Activated naive CD4-positive, alpha-beta T cell treated with anti-CD3 and anti-CD28 coated beads for 36 hours (primary cell): ENCODE measurements around the gene OR51I2. TPM values are rescaled to one million over a fixed set of nuclear protein-coding genes. Genes with fewer than 3 reads are reported as not detected.

Experiments
- CTCF ChIA-PET: fragments of 350-600 bp; sonication (Branson Sonifier 250); formaldehyde crosslinking; loops from one replicate; lab custom pipeline; 2021; ENCODE audit warnings: antibody characterized with exemption; lab: Charles Lee
- DNase-seq: peaks from one replicate; pipeline ENCODE4 v3.0.0-alpha.2; 2020
- H3K27ac Mint-ChIP-seq: one replicate; pipeline ENCODE4 v1.8.0; 2021; ENCODE audit warnings: mild to moderate bottlenecking, mixed read lengths
- H3K27me3 Mint-ChIP-seq: one replicate; pipeline ENCODE4 v1.8.0; 2021; ENCODE audit warnings: low read depth, mixed read lengths
- H3K36me3 Mint-ChIP-seq: one replicate; pipeline ENCODE4 v1.8.0; 2021; ENCODE audit warnings: low read depth, mixed read lengths
- H3K4me1 Mint-ChIP-seq: one replicate; pipeline ENCODE4 v1.8.0; 2021; ENCODE audit warnings: low read depth, mixed read lengths
- H3K4me3 Mint-ChIP-seq: one replicate; pipeline ENCODE4 v1.8.0; 2021; ENCODE audit warnings: mild to moderate bottlenecking, moderate library complexity, mixed read lengths
- H3K9me3 Mint-ChIP-seq: one replicate; pipeline ENCODE4 v1.8.0; 2021; ENCODE audit warnings: mixed read lengths
- intact Hi-C: fragments of 100-400 bp; cut with micrococcal nuclease; formaldehyde crosslinking; loops from one replicate; pipeline ENCODE4 v1.15.1; 2023
- total RNA-seq, 2 experiments: library from RNA; stranded (reverse); gene quantifications; one replicate each; pipeline ENCODE4 v1.2.3, GENCODE V29; 2021

Gene OR51I2
- total RNA-seq, 2 experiments from 2014 or later, result not detected

- CTCF ChIA-PET, result interaction anchor here (1.2 kb wide), 1 partner anchor 9 kb away, joined by 5 read pairs; no protein-coding TSS in a partner anchor
Observed at GRCh38 chr11:5486003-5486402, 36.9 kb downstream of the OR51I2 start.

GRCh38 chr11:5486421-5486820 is 37.3 kb downstream of the OR51I2 start:
- H3K4me1 Mint-ChIP-seq, result peaks cover 2% of the 10 kb centered on the region
- H3K27ac Mint-ChIP-seq, result no peak overlapping the region
- intact Hi-C loops, result no loop called here
- H3K27me3 Mint-ChIP-seq, result peaks cover 7% of the 10 kb centered on the region
- CTCF ChIA-PET, result interaction anchor here (1.2 kb wide), 1 partner anchor 9 kb away, joined by 5 read pairs; no protein-coding TSS in a partner anchor
- H3K4me3 Mint-ChIP-seq, result no peak overlapping the region
- no peaks in the 10 kb centered on the region for H3K36me3 Mint-ChIP-seq
- H3K9me3 Mint-ChIP-seq, result no peaks in the 10 kb centered on the region
- DNase-seq, result peak; percentile 10

More at GRCh38 chr11:5486003-5486402, 36.9 kb downstream of the OR51I2 start:
- no peak overlapping the region for H3K27ac Mint-ChIP-seq
- H3K4me3 Mint-ChIP-seq, result no peak overlapping the region
- peaks cover 4% of the 10 kb centered on the region for H3K27me3 Mint-ChIP-seq
- H3K4me1 Mint-ChIP-seq, result peaks cover 2% of the 10 kb centered on the region
- H3K36me3 Mint-ChIP-seq, result no peaks in the 10 kb centered on the region
- H3K9me3 Mint-ChIP-seq, result no peaks in the 10 kb centered on the region
- no peak for DNase-seq
- intact Hi-C loops, result no loop called here

- Mint-ChIP-seq H3K4me3 (no peak within 1 kb of the TSS), H3K27ac (no peak within 1 kb of the TSS), H3K9me3 (no peaks in the 10 kb centered on the region), H3K4me1 (peaks cover 2% of the 10 kb centered on the region), H3K27me3 (peaks cover 7% of the 10 kb centered on the region), H3K36me3 (no peaks in the 10 kb centered on the region)
- CTCF ChIA-PET, result no interaction called here
- intact Hi-C loops, result no loop called here
- no peak for DNase-seq
Observed at GRCh38 chr11:5488385-5488784, 39.3 kb downstream of the OR51I2 start, which contains the start of gene OR52D1. OR52D1 (plus strand) TSS chr11:5488685; CDS start chr11:5488707, 22 bp downstream.

GRCh38 chr11:5488798-5489399 is 39.8 kb downstream of the OR51I2 start:
- peaks cover 2% of the 10 kb centered on the region for H3K4me1 Mint-ChIP-seq
- intact Hi-C loops, result no loop called here
- no peak overlapping the region for H3K27ac Mint-ChIP-seq
- no peak overlapping the region for H3K4me3 Mint-ChIP-seq
- DNase-seq, result no peak
- no peaks in the 10 kb centered on the region for H3K9me3 Mint-ChIP-seq
- peaks cover 6% of the 10 kb centered on the region for H3K27me3 Mint-ChIP-seq
- no peaks in the 10 kb centered on the region for H3K36me3 Mint-ChIP-seq
- CTCF ChIA-PET, result no interaction called here

DNA sequence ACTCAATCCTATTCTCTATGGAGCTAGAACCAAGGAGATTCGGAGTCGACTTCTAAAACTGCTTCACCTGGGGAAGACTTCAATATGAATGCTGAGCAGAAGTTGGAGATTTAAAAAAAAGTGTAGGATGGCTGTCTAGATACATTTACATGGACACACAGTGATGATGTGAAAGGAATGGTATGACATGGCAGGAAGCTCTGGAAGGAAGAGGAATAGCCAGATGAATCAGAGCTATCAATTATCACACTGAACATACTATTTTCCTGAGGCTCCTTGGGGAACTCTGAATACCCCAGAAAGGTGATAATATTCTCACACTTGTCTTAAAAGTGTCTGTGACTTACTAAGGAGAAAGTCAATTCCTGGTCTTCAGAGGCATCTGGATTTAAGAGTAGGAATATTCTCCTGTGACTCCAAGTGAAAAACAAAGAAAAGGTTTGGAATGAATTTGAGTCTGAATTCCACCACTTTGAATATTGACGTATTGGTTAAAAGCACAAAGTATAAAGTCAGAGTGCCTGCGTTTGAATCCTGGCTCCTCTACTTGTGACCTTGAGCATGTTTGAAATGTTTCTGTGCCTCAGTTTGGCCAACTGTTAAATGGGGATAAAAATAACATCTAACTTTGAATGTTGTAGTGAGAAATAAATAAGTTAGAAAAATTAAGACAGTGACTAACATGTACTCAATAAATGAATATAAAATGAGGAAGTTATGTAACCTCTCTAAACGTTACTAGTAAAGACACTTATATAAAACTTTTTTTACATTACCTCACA is 40.6 kb downstream of the OR51I2 start:
- CTCF ChIA-PET, result no interaction called here
- Mint-ChIP-seq H3K36me3 (no peaks in the 10 kb centered on the region), H3K27ac (no peak overlapping the region), H3K4me3 (no peak overlapping the region), H3K4me1 (peaks cover 2% of the 10 kb centered on the region), H3K27me3 (peaks cover 5% of the 10 kb centered on the region), H3K9me3 (no peaks in the 10 kb centered on the region)
- DNase-seq, result no peak
- intact Hi-C loops, result no loop called here

- intact Hi-C loops, result no loop called here
- H3K27me3 Mint-ChIP-seq, result peaks cover 5% of the 10 kb centered on the region
- no peaks in the 10 kb centered on the region for H3K9me3 Mint-ChIP-seq
- no peaks in the 10 kb centered on the region for H3K36me3 Mint-ChIP-seq
- H3K4me3 Mint-ChIP-seq, result no peak overlapping the region
- DNase-seq, result no peak
- CTCF ChIA-PET, result no interaction called here
- H3K4me1 Mint-ChIP-seq, result no peaks in the 10 kb centered on the region
- H3K27ac Mint-ChIP-seq, result no peak overlapping the region
Observed at GRCh38 chr11:5499671-5500070, 50.5 kb downstream of the OR51I2 start.

DNA sequence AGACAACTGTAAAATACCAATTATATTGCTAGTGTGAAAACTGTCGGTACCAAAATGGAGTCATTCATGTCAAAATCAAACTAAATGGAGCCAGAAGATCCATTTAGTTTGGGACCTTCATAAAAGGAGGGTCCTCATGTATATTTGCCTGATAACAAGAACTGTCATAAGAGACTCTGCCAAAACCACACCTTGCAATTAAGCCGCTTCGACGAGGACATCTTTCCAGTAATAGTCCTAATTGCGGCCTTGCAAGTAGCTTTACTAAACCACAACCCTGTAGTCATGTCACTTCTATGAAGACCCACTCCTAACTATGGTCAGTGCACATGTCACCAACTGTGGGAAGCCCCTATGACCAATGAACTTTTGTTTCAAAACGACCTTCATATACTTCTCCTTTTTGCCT is 51.3 kb downstream of the OR51I2 start:
- intact Hi-C loops, result no loop called here
- Mint-ChIP-seq H3K36me3 (no peaks in the 10 kb centered on the region), H3K9me3 (no peaks in the 10 kb centered on the region), H3K4me3 (no peak overlapping the region), H3K4me1 (no peaks in the 10 kb centered on the region), H3K27ac (no peak overlapping the region), H3K27me3 (peaks cover 5% of the 10 kb centered on the region)
- CTCF ChIA-PET, result no interaction called here
- DNase-seq, result no peak

DNA sequence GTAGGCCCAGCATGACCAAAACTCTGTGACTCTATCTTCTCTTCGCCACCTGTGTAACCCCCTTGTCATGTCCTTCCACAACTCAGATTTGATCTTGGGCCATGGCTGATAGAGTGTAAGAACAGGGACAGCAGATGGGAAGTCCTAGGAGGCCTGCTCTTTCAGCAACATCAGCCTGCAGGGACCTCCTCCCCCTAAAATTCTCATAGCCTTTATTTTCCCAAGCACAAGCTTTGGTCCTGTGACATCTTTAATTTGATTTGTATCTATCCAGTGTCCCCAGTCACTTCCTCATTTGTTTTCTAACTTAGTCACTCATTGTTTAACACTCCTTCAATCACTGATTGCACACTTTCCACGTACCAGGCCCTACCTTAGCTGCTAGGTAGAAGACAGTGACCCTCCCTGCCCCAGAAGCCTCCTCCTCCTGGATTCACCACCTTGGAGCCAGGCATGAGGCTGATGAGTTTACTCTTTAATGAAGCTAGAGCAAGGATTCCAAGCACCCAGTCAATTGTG is 55.3 kb downstream of the OR51I2 start:
- Mint-ChIP-seq H3K27ac (no peak overlapping the region), H3K27me3 (peaks cover 2% of the 10 kb centered on the region)

DNA sequence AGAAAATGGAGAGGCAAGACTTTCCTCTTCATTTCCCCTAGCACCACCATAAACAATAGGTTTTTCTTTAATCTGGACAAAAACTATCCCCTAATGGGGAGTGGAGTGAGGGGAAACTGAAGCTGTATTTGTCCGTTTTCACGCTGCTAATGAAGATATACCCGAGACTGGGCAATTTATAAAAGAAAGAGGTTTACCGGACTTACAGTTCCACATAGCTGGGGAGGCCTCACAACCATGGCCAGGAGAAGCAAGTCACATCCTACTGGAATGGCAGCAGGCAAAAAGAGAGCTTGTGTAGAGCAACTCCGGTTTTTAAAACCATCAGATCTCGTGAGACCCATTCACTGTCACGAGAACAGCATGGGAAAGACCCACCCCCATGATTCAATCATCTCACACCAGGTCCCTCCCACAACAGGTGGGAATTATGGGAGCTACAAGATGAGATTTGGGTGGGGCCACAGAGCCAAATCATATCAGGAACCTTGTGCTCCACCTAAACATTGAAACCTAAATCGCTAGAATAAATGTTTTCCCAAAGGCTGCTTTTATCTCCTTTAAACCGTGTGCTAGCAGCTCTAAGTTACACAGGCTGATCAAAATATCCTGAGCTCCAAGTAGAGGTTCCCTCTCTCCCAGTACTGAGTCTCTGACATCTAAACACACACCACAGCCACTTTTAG is 56.4 kb downstream of the OR51I2 start:
- CTCF ChIA-PET, result no interaction called here
- Mint-ChIP-seq H3K9me3 (no peaks in the 10 kb centered on the region), H3K4me1 (no peaks in the 10 kb centered on the region), H3K27me3 (no peaks in the 10 kb centered on the region), H3K4me3 (no peak overlapping the region), H3K27ac (no peak overlapping the region), H3K36me3 (no peaks in the 10 kb centered on the region)
- intact Hi-C loops, result no loop called here
- no peak for DNase-seq

More for the DNA sequence above, 55.3 kb downstream of the OR51I2 start:
- Mint-ChIP-seq H3K4me3 (no peak overlapping the region), H3K36me3 (no peaks in the 10 kb centered on the region), H3K4me1 (no peaks in the 10 kb centered on the region), H3K9me3 (no peaks in the 10 kb centered on the region)
- DNase-seq, result no peak
- CTCF ChIA-PET, result no interaction called here
- intact Hi-C loops, result no loop called here

Other genes with a start within 250 kb of the OR51I2 start
- not detected for gene OR51V1, start 248.6 kb upstream of the OR51I2 start, total RNA-seq
- not detected for gene HBB, start 222.3 kb upstream of the OR51I2 start, total RNA-seq
- not detected for gene HBD, start 214.8 kb upstream of the OR51I2 start, total RNA-seq
- not detected for gene HBG1, start 199.5 kb upstream of the OR51I2 start, total RNA-seq
- gene HBG2, start 194.5 kb upstream of the OR51I2 start, total RNA-seq, result not detected
- not detected for gene HBE1, start 179.4 kb upstream of the OR51I2 start, total RNA-seq
- gene OR51B4, start 147.4 kb upstream of the OR51I2 start, total RNA-seq, result not detected
- not detected for gene OR51B2, start 125.0 kb upstream of the OR51I2 start, total RNA-seq
- gene OR51B5, start 105.8 kb upstream of the OR51I2 start, total RNA-seq, result not detected
- gene OR51B6, start 97.8 kb upstream of the OR51I2 start, total RNA-seq, result not detected
- gene OR51M1, start 65.5 kb upstream of the OR51I2 start, total RNA-seq, result not detected
- gene OR51Q1, start 27.2 kb upstream of the OR51I2 start, total RNA-seq, result not detected
- gene OR51I1, start 7.8 kb upstream of the OR51I2 start, total RNA-seq, result not detected
- not detected for gene OR52D1, start 39.4 kb downstream of the OR51I2 start, total RNA-seq
- not detected for gene UBQLN3, start 60.6 kb downstream of the OR51I2 start, total RNA-seq
- under 1 TPM; 0.15 to 0.26 TPM for gene UBQLNL, start 67.4 kb downstream of the OR51I2 start, total RNA-seq
- gene OR52H1, start 99.2 kb downstream of the OR51I2 start, total RNA-seq, result not detected
- gene OR52B6, start 131.6 kb downstream of the OR51I2 start, total RNA-seq, result not detected
- gene TRIM6, start 147.3 kb downstream of the OR51I2 start, total RNA-seq, result 1 to 10 TPM; 2.1 to 2.6 TPM
- 10 to 100 TPM; 12.8 to 12.9 TPM for gene TRIM34, start 175.7 kb downstream of the OR51I2 start, total RNA-seq
- gene TRIM5, start 235.8 kb downstream of the OR51I2 start, total RNA-seq, result 10 to 100 TPM; 37.2 to 38.0 TPM
- 100 to 1,000 TPM; 280 to 292 TPM for gene TRIM22, start 240.5 kb downstream of the OR51I2 start, total RNA-seq